Subcutaneous abdominal adipose tissue (tissue), 5 donors: ENCODE measurements around the gene CBX6.

Experiments
- H3K27ac ChIP-seq: one replicate; pipeline ENCODE4 v1.7.0; 2013; ENCODE audit warnings: low read depth, mild to moderate bottlenecking, inconsistent platforms, low read length, moderate library complexity
- H3K27me3 ChIP-seq, 5 donors: one replicate each; pipeline ENCODE4 v1.7.0; 2013; ENCODE audit warnings: low read length in 5 of 5, inconsistent platforms in 1 of 5; ENCODE audit not compliant: control insufficient read depth in 5 of 5, insufficient read depth in 4 of 5
- H3K36me3 ChIP-seq, 5 donors: one replicate each; pipeline ENCODE4 v1.7.0; 2013; ENCODE audit warnings: low read length in 5 of 5; ENCODE audit not compliant: control insufficient read depth in 5 of 5, insufficient read depth in 5 of 5
- H3K4me1 ChIP-seq, 5 donors: one replicate each; pipeline ENCODE4 v1.7.0; 2013; ENCODE audit warnings: low read length in 5 of 5, mild to moderate bottlenecking in 3 of 5, moderate library complexity in 1 of 5; ENCODE audit not compliant: control insufficient read depth in 5 of 5, insufficient read depth in 5 of 5
- H3K4me3 ChIP-seq, 5 donors: one replicate each; pipeline ENCODE4 v1.7.0; 2013; ENCODE audit warnings: low read length in 5 of 5, low read depth in 1 of 5
- H3K9ac ChIP-seq, 5 donors: one replicate each; pipeline ENCODE4 v1.7.0; 2013; ENCODE audit warnings: low read length in 5 of 5, mild to moderate bottlenecking in 4 of 5, moderate library complexity in 3 of 5
- H3K9me3 ChIP-seq, 5 donors: one replicate each; pipeline ENCODE4 v1.7.0; 2013; ENCODE audit warnings: low read length in 5 of 5; ENCODE audit not compliant: control insufficient read depth in 5 of 5
- donor health status: healthy.
- donor health status: healthy.
- donor health status: healthy.
- donor health status: healthy.
- donor health status: healthy.

CBX6 gene

DNA sequence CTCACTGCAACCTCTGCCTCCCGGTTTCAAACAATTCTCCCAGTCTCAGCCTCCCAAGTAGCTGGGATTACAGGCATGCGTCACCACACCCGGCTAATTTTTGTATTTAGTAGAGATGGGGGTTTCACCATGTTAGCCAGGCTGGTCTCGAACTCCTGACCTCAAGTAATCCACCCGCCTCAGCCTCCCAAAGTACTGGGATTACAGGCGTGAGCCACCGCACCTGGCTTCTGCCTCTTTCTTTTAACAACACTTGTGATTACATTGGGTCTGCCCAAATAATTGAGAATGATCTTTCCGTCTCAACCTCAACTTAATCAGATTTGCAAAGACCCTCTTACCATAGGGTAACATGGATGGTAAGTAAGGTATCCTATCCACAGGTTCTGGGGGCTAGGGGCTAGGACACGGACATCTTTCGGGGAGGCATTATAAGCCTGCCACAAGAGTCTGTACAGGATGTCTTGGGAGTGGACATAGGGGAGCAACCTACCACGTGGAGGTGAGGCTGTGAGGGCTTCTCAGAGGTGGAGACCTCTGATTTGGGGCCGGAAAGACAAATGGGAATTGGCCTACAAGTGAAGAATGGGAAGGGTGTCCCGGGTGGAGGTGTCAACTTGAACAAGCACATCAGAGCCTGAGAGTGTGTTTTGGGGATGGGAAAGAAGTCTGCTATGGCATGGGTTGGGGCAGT, 2.7 kb upstream of the CBX6 start:
- Histone ChIP-seq H3K27me3 (no peaks in the 10 kb centered on the region), H3K9me3 (peaks cover 0 to 5% (median 0%) of the 10 kb centered on the region in 5 donors), H3K27ac (no peak overlapping the region), H3K4me1 (peaks cover 2 to 33% (median 25%) of the 10 kb centered on the region in 5 donors), H3K36me3 (peaks cover 0 to 3% (median 2%) of the 10 kb centered on the region in 5 donors), H3K9ac (no peak overlapping the region), H3K4me3 (no peak overlapping the region)

DNA sequence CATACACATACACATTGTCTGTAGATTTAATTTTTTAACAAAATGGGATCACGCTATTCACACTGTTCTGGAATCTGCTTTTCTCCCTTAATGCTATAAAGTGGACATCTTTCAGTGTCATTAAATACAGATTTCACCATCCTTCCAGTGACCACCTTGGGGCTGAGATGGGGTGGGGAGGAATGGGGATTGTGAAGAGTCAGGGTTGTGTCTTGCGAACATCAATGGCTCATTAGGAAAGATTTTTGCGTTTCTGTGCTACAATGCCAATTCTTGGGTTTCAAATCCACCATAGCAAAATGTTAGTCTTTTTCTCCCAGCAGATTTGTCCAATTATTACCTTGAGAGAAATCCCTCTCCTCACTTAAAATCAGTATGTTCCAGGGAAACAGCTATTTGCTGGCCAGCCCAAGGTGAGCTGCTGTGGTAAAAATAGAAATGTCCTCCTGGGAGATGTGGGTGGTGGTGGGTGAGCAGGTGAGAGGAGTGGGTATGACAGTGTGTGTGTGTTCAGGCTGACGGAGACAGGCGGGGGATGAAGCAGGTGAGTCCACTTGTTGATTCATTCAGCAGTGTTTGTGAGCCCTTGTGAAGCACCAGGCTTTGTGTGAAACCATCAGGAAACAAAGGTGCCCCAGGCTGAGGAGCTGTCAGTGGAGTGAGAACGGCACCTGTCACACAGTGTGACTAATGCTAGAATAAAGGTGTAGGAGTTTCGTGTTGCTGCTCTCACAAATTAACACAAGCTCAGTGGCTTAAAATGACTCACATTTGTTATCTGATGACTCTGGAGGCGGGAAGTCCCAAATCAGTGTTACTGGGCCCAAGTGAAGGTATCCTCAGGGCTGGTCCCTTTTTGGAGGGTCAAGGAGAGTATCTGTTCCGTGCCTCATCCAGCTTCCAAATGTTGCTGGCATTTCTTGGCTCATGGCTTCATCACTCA, 1.7 kb upstream of the CBX6 start:
- Histone ChIP-seq H3K27ac (peak overlapping the region; percentile 95), H3K27me3 (no peaks in the 10 kb centered on the region), H3K9ac (peak overlapping the region in 3 of 5 donors; percentile 28 to 89 (median 77)), H3K9me3 (peaks cover 0 to 5% (median 0%) of the 10 kb centered on the region in 5 donors), H3K4me3 (peak overlapping the region; percentile 54 to 90 (median 87)), H3K4me1 (peaks cover 4 to 42% (median 32%) of the 10 kb centered on the region in 5 donors), H3K36me3 (peaks cover 0 to 6% (median 4%) of the 10 kb centered on the region in 5 donors)

DNA sequence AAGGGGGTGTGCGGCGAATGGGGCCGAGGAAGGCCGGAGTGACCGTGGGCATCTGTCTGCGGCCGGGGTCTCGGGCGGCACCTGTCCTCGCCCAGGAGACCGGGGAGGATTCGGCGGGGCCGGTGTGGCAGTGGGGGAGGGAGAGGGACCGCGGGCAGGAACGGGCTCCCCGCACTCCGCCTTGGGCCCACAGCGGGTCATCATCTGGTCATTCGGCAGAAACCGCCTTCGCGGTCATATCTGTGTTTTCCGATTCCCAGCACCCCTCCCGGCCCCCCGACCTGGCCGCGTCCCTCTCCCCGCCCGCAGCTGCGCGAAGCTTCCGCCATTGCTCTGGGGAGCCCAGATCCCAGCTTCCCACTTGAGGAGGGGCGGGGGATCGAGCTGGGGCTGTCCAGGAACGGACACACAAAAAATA, 824 bp upstream of the CBX6 start:
- Histone ChIP-seq H3K27ac (peak overlapping the region; percentile 95), H3K4me3 (peak overlapping the region; percentile 73 to 90 (median 87)), H3K4me1 (peaks cover 6 to 45% (median 35%) of the 10 kb centered on the region in 5 donors), H3K9me3 (peaks cover 0 to under 1% (median 0%) of the 10 kb centered on the region in 5 donors), H3K27me3 (no peaks in the 10 kb centered on the region), H3K9ac (peak overlapping the region in 4 of 5 donors; percentile 68 to 89 (median 78)), H3K36me3 (peaks cover 0 to 13% (median 6%) of the 10 kb centered on the region in 5 donors)

GRCh38 chr22:38871360-38872171, 450 bp downstream of the CBX6 start:
- Histone ChIP-seq H3K27me3 (no peaks in the 10 kb centered on the region), H3K27ac (peak overlapping the region; percentile 50), H3K9ac (peak overlapping the region in 4 of 5 donors; percentile 44 to 72 (median 54)), H3K4me1 (peaks cover 6 to 45% (median 35%) of the 10 kb centered on the region in 5 donors), H3K36me3 (peaks cover 0 to 24% (median 10%) of the 10 kb centered on the region in 5 donors), H3K9me3 (no peaks in the 10 kb centered on the region), H3K4me3 (peak overlapping the region; percentile 59 to 90 (median 69))

DNA sequence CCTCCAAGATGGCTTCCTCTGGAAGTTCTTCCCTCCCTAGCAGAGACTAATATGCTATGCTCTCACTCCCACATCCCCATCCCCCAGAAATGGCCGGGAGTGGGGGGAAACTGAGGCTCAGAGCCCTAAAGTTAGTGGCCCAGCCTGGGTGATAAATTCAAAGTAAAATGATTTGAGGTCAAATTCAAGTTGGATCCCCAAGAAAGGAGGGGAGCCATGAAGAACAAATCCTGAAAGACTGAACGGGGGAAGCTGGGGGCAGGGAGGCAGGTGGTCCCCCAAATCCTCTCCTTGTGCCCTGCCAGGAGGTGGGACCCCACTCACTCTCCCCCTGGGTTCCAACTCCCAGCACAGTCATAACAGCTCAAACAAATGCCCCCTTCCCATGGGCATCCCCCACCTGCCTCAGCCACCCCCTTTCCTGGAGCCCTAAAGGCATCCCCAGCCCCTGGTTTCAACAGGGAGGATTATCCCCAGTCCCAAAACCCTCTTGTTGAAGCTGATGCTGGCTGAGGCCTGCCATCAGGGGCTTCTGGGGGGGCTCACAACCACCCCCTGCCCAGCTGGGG, 1.1 kb downstream of the CBX6 start:
- peak overlapping the region; percentile 50 for H3K27ac ChIP-seq
- H3K9me3 ChIP-seq = no peaks in the 10 kb centered on the region
- H3K36me3 ChIP-seq = peaks cover 0 to 30% (median 13%) of the 10 kb centered on the region in 5 donors
- peak overlapping the region; percentile 26 to 90 (median 66) for H3K4me3 ChIP-seq
- peak overlapping the region in 4 of 5 donors; percentile 44 to 72 (median 54) for H3K9ac ChIP-seq
- H3K27me3 ChIP-seq = no peaks in the 10 kb centered on the region
- H3K4me1 ChIP-seq = peaks cover 6 to 49% (median 36%) of the 10 kb centered on the region in 5 donors

DNA sequence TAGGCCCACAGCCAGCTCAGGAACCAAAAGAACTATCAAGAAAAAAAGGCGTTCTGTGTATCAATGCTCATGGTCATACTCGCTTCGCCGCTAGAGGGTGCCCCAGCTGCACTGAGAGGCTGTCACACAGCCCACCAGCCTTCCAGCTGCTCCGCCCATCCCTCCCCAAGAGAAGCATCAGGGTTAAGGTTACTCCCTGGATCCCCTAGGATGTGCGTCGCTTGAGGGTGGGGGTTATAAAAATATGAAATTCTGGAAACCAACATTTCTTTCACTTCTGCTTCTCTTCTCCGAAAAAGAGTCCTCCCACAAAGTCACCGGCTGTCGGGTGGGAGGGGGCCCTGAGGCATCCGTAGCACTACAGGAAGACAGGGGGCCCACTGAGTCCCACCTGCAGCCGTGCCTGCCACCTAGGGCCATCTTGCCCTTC, 1.7 kb downstream of the CBX6 start:
- peaks cover 6 to 54% (median 42%) of the 10 kb centered on the region in 5 donors for H3K4me1 ChIP-seq
- peak overlapping the region in 4 of 5 donors; percentile 26 to 90 (median 76) for H3K4me3 ChIP-seq
- peak overlapping the region; percentile 50 for H3K27ac ChIP-seq
- peaks cover 0 to 34% (median 17%) of the 10 kb centered on the region in 5 donors for H3K36me3 ChIP-seq
- peak overlapping the region in 1 of 5 donors; percentile 56 for H3K9ac ChIP-seq
- no peaks in the 10 kb centered on the region for H3K9me3 ChIP-seq
- no peaks in the 10 kb centered on the region for H3K27me3 ChIP-seq

GRCh38 chr22:38869663-38870062, 2.4 kb downstream of the CBX6 start:
- Histone ChIP-seq H3K9ac (peak overlapping the region in 2 of 5 donors; percentile 47 to 48), H3K9me3 (no peaks in the 10 kb centered on the region), H3K4me3 (no peak overlapping the region), H3K27ac (no peak overlapping the region), H3K27me3 (no peaks in the 10 kb centered on the region), H3K4me1 (peaks cover 6 to 60% (median 48%) of the 10 kb centered on the region in 5 donors), H3K36me3 (peaks cover 0 to 38% (median 17%) of the 10 kb centered on the region in 5 donors)

- no peaks in the 10 kb centered on the region for H3K9me3 ChIP-seq
- peaks cover 6 to 67% (median 54%) of the 10 kb centered on the region in 5 donors for H3K4me1 ChIP-seq
- no peak overlapping the region for H3K27ac ChIP-seq
- H3K4me3 ChIP-seq = no peak overlapping the region
- H3K9ac ChIP-seq = no peak overlapping the region
- no peaks in the 10 kb centered on the region for H3K27me3 ChIP-seq
- peaks cover 0 to 38% (median 17%) of the 10 kb centered on the region in 5 donors for H3K36me3 ChIP-seq
These were observed 3.1 kb downstream of the CBX6 start for GRCh38 chr22:38868886-38869381.

DNA sequence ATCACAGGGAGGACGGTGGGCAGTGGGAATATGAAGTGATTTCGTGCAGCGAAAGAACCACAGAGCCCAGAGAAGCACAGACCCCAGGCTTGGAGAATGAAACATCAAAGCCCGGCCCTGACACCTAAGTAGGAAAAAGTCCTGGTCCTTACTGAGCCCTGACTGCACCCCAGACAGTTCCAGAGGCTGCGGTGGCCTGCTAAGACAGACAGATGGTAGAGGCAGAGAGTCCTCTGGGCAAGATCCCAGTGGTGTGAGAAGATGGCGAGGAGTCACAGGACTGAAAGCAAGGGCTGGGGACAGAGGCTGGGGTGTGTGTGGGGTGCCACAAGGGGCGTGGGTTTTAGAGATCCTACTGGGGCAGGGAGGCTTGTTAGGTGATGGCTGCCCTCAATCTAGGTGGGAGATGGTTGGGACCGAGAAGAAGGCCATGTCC, 3.7 kb downstream of the CBX6 start:
- H3K36me3 ChIP-seq = peaks cover 0 to 38% (median 17%) of the 10 kb centered on the region in 5 donors
- H3K4me3 ChIP-seq = no peak overlapping the region
- H3K9me3 ChIP-seq = no peaks in the 10 kb centered on the region
- H3K27ac ChIP-seq = no peak overlapping the region
- no peaks in the 10 kb centered on the region for H3K27me3 ChIP-seq
- H3K4me1 ChIP-seq = peaks cover 6 to 63% (median 54%) of the 10 kb centered on the region in 5 donors
- H3K9ac ChIP-seq = no peak overlapping the region
